PFSK-1 (cell line): ENCODE measurements around the gene RALA.

ENCODE experiments used
- POLR2AphosphoS5 ChIP-seq: IDR thresholded peaks from 2 replicates; pipeline ENCODE4 v1.6.1; 2012; ENCODE audit warnings: low read depth, mild to moderate bottlenecking, control low read depth, low read length, moderate library complexity
- SIN3A ChIP-seq: IDR thresholded peaks from 2 replicates; pipeline ENCODE4 v1.6.1; 2012; ENCODE audit warnings: mild to moderate bottlenecking, low read length, moderate library complexity, borderline replicate concordance; ENCODE audit not compliant: insufficient read depth
- TAF1 ChIP-seq: IDR thresholded peaks from 2 replicates; pipeline ENCODE4 v1.6.1; 2012; ENCODE audit warnings: low read length, control low read depth, borderline replicate concordance; ENCODE audit not compliant: insufficient read depth

DNA sequence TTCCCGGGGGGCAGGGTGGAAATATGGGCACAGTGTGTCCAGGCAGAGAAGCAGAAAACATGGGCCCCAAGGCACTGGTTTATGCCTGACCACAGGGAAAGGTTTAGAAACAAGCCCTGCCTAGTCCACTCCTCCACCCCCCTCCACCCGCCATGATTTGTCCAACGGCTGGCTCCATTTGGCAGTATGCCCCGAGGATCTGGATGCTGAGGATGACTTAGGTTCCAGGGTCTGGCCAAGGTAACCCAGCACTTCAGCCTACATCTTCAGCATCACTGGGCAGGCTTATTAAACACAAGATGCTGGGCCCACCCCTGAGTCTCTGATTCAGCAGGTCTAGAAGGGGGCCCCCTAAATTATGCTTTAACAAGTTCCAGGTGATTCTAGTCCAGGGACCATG, 121.9 kb downstream of the RALA start:
- TF ChIP-seq POLR2AphosphoS5: no peak
- no peak for TF ChIP-seq TAF1
- no peak for TF ChIP-seq SIN3A
